ENCODE data around the gene HPCAL1. TPM values are rescaled to one million over a fixed set of nuclear protein-coding genes. Genes with fewer than 3 reads are reported as not detected.

HPCAL1 gene
- total RNA-seq, 2 donors from 2014 or later = 41.0 to 66.3 TPM

- DNase-seq = no peak
- TF ChIP-seq POLR2A (IDR thresholded peaks at IDR 0.05) = no peak
- TF ChIP-seq, protein P1, sequence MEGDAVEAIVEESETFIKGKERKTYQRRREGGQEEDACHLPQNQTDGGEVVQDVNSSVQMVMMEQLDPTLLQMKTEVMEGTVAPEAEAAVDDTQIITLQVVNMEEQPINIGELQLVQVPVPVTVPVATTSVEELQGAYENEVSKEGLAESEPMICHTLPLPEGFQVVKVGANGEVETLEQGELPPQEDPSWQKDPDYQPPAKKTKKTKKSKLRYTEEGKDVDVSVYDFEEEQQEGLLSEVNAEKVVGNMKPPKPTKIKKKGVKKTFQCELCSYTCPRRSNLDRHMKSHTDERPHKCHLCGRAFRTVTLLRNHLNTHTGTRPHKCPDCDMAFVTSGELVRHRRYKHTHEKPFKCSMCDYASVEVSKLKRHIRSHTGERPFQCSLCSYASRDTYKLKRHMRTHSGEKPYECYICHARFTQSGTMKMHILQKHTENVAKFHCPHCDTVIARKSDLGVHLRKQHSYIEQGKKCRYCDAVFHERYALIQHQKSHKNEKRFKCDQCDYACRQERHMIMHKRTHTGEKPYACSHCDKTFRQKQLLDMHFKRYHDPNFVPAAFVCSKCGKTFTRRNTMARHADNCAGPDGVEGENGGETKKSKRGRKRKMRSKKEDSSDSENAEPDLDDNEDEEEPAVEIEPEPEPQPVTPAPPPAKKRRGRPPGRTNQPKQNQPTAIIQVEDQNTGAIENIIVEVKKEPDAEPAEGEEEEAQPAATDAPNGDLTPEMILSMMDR (IDR thresholded peaks at IDR 0.05) = peak in 1 of 7 experiments; percentile 19
- intact Hi-C loops (cut with DNase I) = no loop called here
- Histone ChIP-seq H3K27ac (peak overlapping the region in 3 of 4 donors; percentile 66 to 72 (median 67)), H3K4me1 (peaks cover 89% of the 10 kb centered on the region), H3K9me3 (no peaks in the 10 kb centered on the region), H3K36me3 (replicated peaks in 1 of 2; ENCODE audit: insufficient read depth in 1 of 2, low read depth in 2 of 2) (no peaks in the 10 kb centered on the region), H3K4me3 (no peak overlapping the region), H3K27me3 (no peaks in the 10 kb centered on the region)
- 70 to 73% methylated on average over 14 to 16 of the region's 16 CpGs for WGBS, 2 donors
- ATAC-seq = no peak
Observed at GRCh38 chr2:10367472-10368439, 65.1 kb downstream of the HPCAL1 start.

DNA sequence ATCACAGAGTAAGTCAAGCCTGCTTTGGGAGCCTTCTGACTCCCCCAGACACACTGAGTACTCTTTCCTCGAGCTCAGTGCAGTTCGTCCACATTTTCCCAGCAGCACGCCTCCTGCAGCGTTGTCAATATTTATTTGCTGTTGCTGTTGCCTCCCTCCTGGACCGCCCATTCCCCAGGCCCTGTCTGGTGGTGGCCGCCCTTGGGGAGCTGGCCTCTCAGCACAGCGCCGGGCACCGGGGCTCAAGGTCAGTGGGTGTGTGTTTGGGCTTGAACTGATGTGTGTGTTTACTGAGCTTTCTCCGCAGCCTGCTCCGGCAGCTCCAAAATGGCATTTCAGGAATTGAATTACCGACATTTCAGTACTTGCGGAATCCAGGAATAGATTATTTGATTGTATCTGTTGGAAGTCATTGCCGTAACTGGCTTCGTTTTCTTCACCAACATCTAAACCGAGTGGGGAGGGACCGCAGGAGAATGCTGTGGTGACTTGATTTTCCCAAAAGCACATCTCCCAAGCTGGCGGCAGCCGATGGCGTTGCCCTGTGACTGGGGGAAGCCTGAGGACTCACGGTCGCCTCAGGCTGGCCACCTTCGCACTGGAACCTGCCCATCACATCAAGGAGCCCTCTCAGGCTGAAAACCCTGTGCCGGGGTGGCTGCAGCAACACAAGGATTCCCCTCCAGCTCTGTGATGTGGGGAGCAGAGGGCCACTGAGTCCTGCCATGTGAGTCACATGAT lies 66.0 kb downstream of the HPCAL1 start:
- peaks cover 91% of the 10 kb centered on the region for H3K4me1 ChIP-seq
- H3K27ac ChIP-seq = peak overlapping the region; percentile 18 to 72 (median 66)
- H3K4me3 ChIP-seq = no peak overlapping the region
- H3K36me3 ChIP-seq (replicated peaks in 1 of 2; ENCODE audit: insufficient read depth in 1 of 2, low read depth in 2 of 2) = no peaks in the 10 kb centered on the region
- no peaks in the 10 kb centered on the region for H3K27me3 ChIP-seq
- peak in 2 of 3 donors; percentile 18 to 40 for TF ChIP-seq POLR2A (IDR thresholded peaks at IDR 0.05)
- TF ChIP-seq, protein P1 (IDR thresholded peaks at IDR 0.05) = no peak
- ATAC-seq = peak; percentile 74
- no peaks in the 10 kb centered on the region for H3K9me3 ChIP-seq
- intact Hi-C loops (cut with DNase I) = no loop called here
- WGBS, 2 donors = 29 to 32% methylated on average over 21 to 24 of the region's 24 CpGs
- peak; percentile 78 to 90 (median 84) for DNase-seq

- no peaks in the 10 kb centered on the region for H3K27me3 ChIP-seq
- H3K9me3 ChIP-seq = no peaks in the 10 kb centered on the region
- peak overlapping the region; percentile 18 to 72 (median 66) for H3K27ac ChIP-seq
- ATAC-seq = no peak
- peak; percentile 42 to 60 (median 54) for DNase-seq
- 24 to 25% methylated on average over 14 of the region's 14 CpGs for WGBS, 2 donors
- no peak overlapping the region for H3K4me3 ChIP-seq
- H3K4me1 ChIP-seq = peaks cover 85% of the 10 kb centered on the region
- TF ChIP-seq, protein P1 (IDR thresholded peaks at IDR 0.05) = no peak
- no peak for TF ChIP-seq POLR2A (IDR thresholded peaks at IDR 0.05)
- H3K36me3 ChIP-seq (replicated peaks in 1 of 2; ENCODE audit: insufficient read depth in 1 of 2, low read depth in 2 of 2) = no peaks in the 10 kb centered on the region
- intact Hi-C loops (cut with DNase I) = no loop called here
Observed at GRCh38 chr2:10369269-10370255, 66.9 kb downstream of the HPCAL1 start.

GRCh38 chr2:10370390-10370789 lies 67.7 kb downstream of the HPCAL1 start:
- peaks cover 77% of the 10 kb centered on the region for H3K4me1 ChIP-seq
- peak overlapping the region in 3 of 4 donors; percentile 66 to 72 (median 67) for H3K27ac ChIP-seq
- no peak overlapping the region for H3K4me3 ChIP-seq
- DNase-seq (no peak), ATAC-seq (no peak)
- H3K27me3 ChIP-seq = no peaks in the 10 kb centered on the region
- H3K36me3 ChIP-seq (replicated peaks in 1 of 2; ENCODE audit: insufficient read depth in 1 of 2, low read depth in 2 of 2) = no peaks in the 10 kb centered on the region
- intact Hi-C loops (cut with DNase I) = no loop called here
- 42 to 78% methylated on average over 1 of the region's 1 CpG for WGBS, 2 donors
- TF ChIP-seq POLR2A (IDR thresholded peaks at IDR 0.05) = no peak
- TF ChIP-seq, protein P1 (IDR thresholded peaks at IDR 0.05) = no peak
- no peaks in the 10 kb centered on the region for H3K9me3 ChIP-seq

All from body of pancreas (tissue), 4 donors.